Forelimb muscle (tissue), 1 donor: ENCODE results near the gene CMTR2. TPM values are rescaled to one million over a fixed set of nuclear protein-coding genes. Genes with fewer than 3 reads are reported as not detected.

Experiments
- DNase-seq: peaks from one replicate; pipeline ENCODE4 v3.0.0-alpha.2; 2013; ENCODE audit warnings: low read depth
- polyA plus RNA-seq: library from polyadenylated mRNA; unstranded; fragments of 120-200 nt; gene quantifications from one replicate; pipeline ENCODE4 v1.2.1, GENCODE V29; 2013; ENCODE audit not compliant: insufficient read length

CMTR2 gene
- polyA plus RNA-seq, 1 donor, result 24.0 TPM

- DNase-seq, result no peak
Measured at GRCh38 chr16:71276589-71277334, 12.4 kb downstream of the CMTR2 start.

GRCh38 chr16:71273384-71273783 is 15.8 kb downstream of the CMTR2 start:
- DNase-seq, result no peak

- DNase-seq, result no peak
Measured at GRCh38 chr16:71264299-71264698, 24.9 kb downstream of the CMTR2 start.

- no peak for DNase-seq
Measured at GRCh38 chr16:71263582-71263981, 25.6 kb downstream of the CMTR2 start.

GRCh38 chr16:71262391-71262790 is 26.8 kb downstream of the CMTR2 start:
- DNase-seq, result no peak

- no peak for DNase-seq
Measured at GRCh38 chr16:71260995-71261394, 28.2 kb downstream of the CMTR2 start.

- DNase-seq, result no peak
Measured at GRCh38 chr16:71259086-71259485, 30.1 kb downstream of the CMTR2 start.

- DNase-seq, result peak; percentile 9
Measured at GRCh38 chr16:71258372-71258771, 30.8 kb downstream of the CMTR2 start.

GRCh38 chr16:71257768-71258167 is 31.4 kb downstream of the CMTR2 start:
- DNase-seq, result no peak

GRCh38 chr16:71255721-71256120 is 33.5 kb downstream of the CMTR2 start:
- peak; percentile 17 for DNase-seq

- DNase-seq, result peak; percentile 71
Measured at GRCh38 chr16:71254832-71255525, 34.2 kb downstream of the CMTR2 start.

GRCh38 chr16:71250461-71251235 is 38.6 kb downstream of the CMTR2 start:
- DNase-seq, result no peak

GRCh38 chr16:71249399-71249798 is 39.8 kb downstream of the CMTR2 start:
- DNase-seq, result no peak

GRCh38 chr16:71247478-71247877 is 41.7 kb downstream of the CMTR2 start:
- DNase-seq, result no peak

- DNase-seq, result no peak
Measured at GRCh38 chr16:71246309-71246708, 42.9 kb downstream of the CMTR2 start.

GRCh38 chr16:71244521-71244920 is 44.7 kb downstream of the CMTR2 start:
- DNase-seq, result no peak

- no peak for DNase-seq
Measured at GRCh38 chr16:71242601-71243000, 46.6 kb downstream of the CMTR2 start.

- no peak for DNase-seq
Measured at GRCh38 chr16:71242036-71242435, 47.2 kb downstream of the CMTR2 start.
